T-cell (primary cell): ENCODE results near the gene RPS17. TPM values are rescaled to one million over a fixed set of nuclear protein-coding genes. Genes with fewer than 3 reads are reported as not detected.
"Not testable (repeated sequence)": the region's sequence is repeated elsewhere in the genome, so short reads cannot be mapped to it uniquely, and the experiment has no call there.

ENCODE experiments used
- ATAC-seq, 4 experiments: fragments of 200-7000 bp in 3 of 4; fragments of 150-1000 bp in 1 of 4; cut with Tn5 transposase; replicated peaks in 1 of 4; 1 replicate in 3 of 4; 2 replicates in 1 of 4; pipeline ENCODE4 v1.10.0; 2021; ENCODE audit warnings: moderate library complexity in 3 of 4, mild to moderate bottlenecking in 2 of 4, moderate number of reproducible peaks in 1 of 4
- CTCF ChIA-PET, 2 donors: fragments of 300-600 bp; sonication (Branson Sonifier 250); formaldehyde crosslinking; loops; one replicate each; lab custom pipeline; 2022; ENCODE audit warnings: antibody characterized with exemption in 2 of 2; lab: Charles Lee
- POLR2A ChIA-PET, 2 donors: fragments of 300-600 bp; sonication (Branson Sonifier 250); formaldehyde crosslinking; loops; one replicate each; lab custom pipeline; 2022; ENCODE audit warnings: antibody characterized with exemption in 2 of 2; lab: Charles Lee
- DNase-seq, 35 experiments: peaks; one replicate each; pipeline versions ENCODE4 v3.0.0 to v3.0.0-alpha.2; 2013 to 2023
- H3K27ac ChIP-seq: one replicate; pipeline ENCODE4 v1.5.1; 2013; ENCODE audit warnings: low read length
- H3K27me3 ChIP-seq, 2 experiments: replicated peaks in 1 of 2; 1 replicate in 1 of 2; 2 replicates in 1 of 2; pipeline versions ENCODE4 v1.6.1 to v1.7.0; 2013; ENCODE audit warnings: low read length in 1 of 2, mixed read lengths in 1 of 2; ENCODE audit not compliant: control insufficient read depth in 2 of 2, insufficient read depth in 2 of 2; ENCODE audit errors: extremely low read depth in 1 of 2
- H3K36me3 ChIP-seq, 2 donors: 1 replicate in 1 of 2; 2 replicates in 1 of 2; pipeline versions ENCODE4 v1.6.1 to v1.7.0; 2013; ENCODE audit warnings: low read length in 1 of 2; ENCODE audit not compliant: control insufficient read depth in 2 of 2, insufficient read depth in 1 of 2; ENCODE audit errors: extremely low read depth in 1 of 2
- H3K4me1 ChIP-seq, 2 experiments: 1 replicate in 1 of 2; 2 replicates in 1 of 2; pipeline versions ENCODE4 v1.6.1 to v1.7.0; 2013; ENCODE audit warnings: low read length in 2 of 2, mixed read lengths in 1 of 2; ENCODE audit not compliant: insufficient read depth in 2 of 2, control insufficient read depth in 1 of 2; ENCODE audit errors: extremely low read depth in 1 of 2
- H3K4me3 ChIP-seq, 2 donors: 1 replicate in 1 of 2; 2 replicates in 1 of 2; pipeline versions ENCODE4 v1.5.1 to v1.7.0; 2013; ENCODE audit warnings: mild to moderate bottlenecking in 2 of 2, low read length in 1 of 2, moderate library complexity in 1 of 2; ENCODE audit not compliant: control insufficient read depth in 1 of 2; ENCODE audit errors: extremely low read depth in 1 of 2
- H3K9me3 ChIP-seq: 2 replicates; pipeline ENCODE4 v1.7.0; 2013
- H3K27ac Mint-ChIP-seq, 2 donors: one replicate each; pipeline ENCODE4 v1.8.0; 2020 to 2021; ENCODE audit warnings: mild to moderate bottlenecking in 2 of 2, mixed read lengths in 2 of 2
- H3K27me3 Mint-ChIP-seq, 2 donors: one replicate each; pipeline ENCODE4 v1.8.0; 2021 to 2022; ENCODE audit warnings: mixed read lengths in 2 of 2
- H3K36me3 Mint-ChIP-seq: one replicate; pipeline ENCODE4 v1.8.0; 2021; ENCODE audit warnings: mixed read lengths
- H3K4me1 Mint-ChIP-seq, 3 donors: one replicate each; pipeline ENCODE4 v1.8.0; 2020 to 2022; ENCODE audit warnings: mixed read lengths in 3 of 3, mild to moderate bottlenecking in 1 of 3
- H3K4me3 Mint-ChIP-seq, 3 donors: one replicate each; pipeline ENCODE4 v1.8.0; 2020 to 2022; ENCODE audit warnings: mild to moderate bottlenecking in 3 of 3, mixed read lengths in 3 of 3, moderate library complexity in 3 of 3
- H3K9me3 Mint-ChIP-seq, 3 donors: one replicate each; pipeline ENCODE4 v1.8.0; 2020 to 2022; ENCODE audit warnings: mixed read lengths in 3 of 3
- WGBS: methylation state at CpG from one replicate; pipeline ENCODE4 v1.1.5; 2013; ENCODE audit warnings: missing lambda C conversion rate; ENCODE audit not compliant: insufficient coverage; 5-methylcytosine and 5-hydroxymethylcytosine counted together
- total RNA-seq, 35 experiments: library from RNA in 6 of 35; stranded (reverse) in 6 of 35; fragments of 120-200 nt in 1 of 35; gene quantifications; one replicate each; pipeline versions ENCODE4 v1.2.1 to v1.2.4 and lab custom pipeline; 2013 to 2026

The RPS17 gene
- total RNA-seq, 5 donors from 2014 or later (not counting 1 experiment from before 2014, with no cell fraction given), result 2,045 to 2,777 (median 2,292) TPM

- ATAC-seq, CTCF ChIA-PET, H3K9me3 Mint-ChIP-seq, H3K36me3 Mint-ChIP-seq, DNase-seq, H3K36me3 ChIP-seq, H3K4me1 Mint-ChIP-seq, H3K4me1 ChIP-seq, H3K27ac Mint-ChIP-seq, H3K4me3 ChIP-seq, H3K27me3 ChIP-seq, H3K27me3 Mint-ChIP-seq, H3K27ac ChIP-seq, H3K9me3 ChIP-seq, H3K4me3 Mint-ChIP-seq, POLR2A ChIA-PET: not testable (repeated sequence)
- no CpG with 5 or more reads among the region's 48 CpGs for WGBS
These were observed 26.7 kb downstream of the RPS17 start for GRCh38 chr15:82513587-82513986.

- H3K9me3 ChIP-seq, H3K36me3 ChIP-seq, H3K27ac Mint-ChIP-seq, H3K27me3 Mint-ChIP-seq, CTCF ChIA-PET, H3K4me1 Mint-ChIP-seq, ATAC-seq, H3K9me3 Mint-ChIP-seq, H3K4me3 Mint-ChIP-seq, H3K4me1 ChIP-seq, H3K4me3 ChIP-seq, H3K27ac ChIP-seq, POLR2A ChIA-PET, DNase-seq, H3K36me3 Mint-ChIP-seq, H3K27me3 ChIP-seq: not testable (repeated sequence)
- no CpG with 5 or more reads among the region's 4 CpGs for WGBS
These were observed 32.6 kb downstream of the RPS17 start for GRCh38 chr15:82507693-82508092.

- DNase-seq, POLR2A ChIA-PET, ATAC-seq, H3K27ac ChIP-seq, H3K27ac Mint-ChIP-seq, H3K9me3 Mint-ChIP-seq, H3K27me3 Mint-ChIP-seq, H3K36me3 Mint-ChIP-seq, H3K4me1 Mint-ChIP-seq, H3K4me3 ChIP-seq, H3K9me3 ChIP-seq, H3K36me3 ChIP-seq, H3K27me3 ChIP-seq, CTCF ChIA-PET, H3K4me1 ChIP-seq, H3K4me3 Mint-ChIP-seq: not testable (repeated sequence)
- WGBS, result no CpG with 5 or more reads among the region's 1 CpG
These were observed 33.2 kb downstream of the RPS17 start for GRCh38 chr15:82507087-82507486.

- CTCF ChIA-PET, POLR2A ChIA-PET, H3K27ac ChIP-seq, H3K4me1 Mint-ChIP-seq, H3K4me3 Mint-ChIP-seq, H3K4me1 ChIP-seq, H3K4me3 ChIP-seq, H3K27me3 ChIP-seq, H3K36me3 ChIP-seq, H3K9me3 ChIP-seq, DNase-seq, ATAC-seq, H3K27me3 Mint-ChIP-seq, H3K9me3 Mint-ChIP-seq, H3K27ac Mint-ChIP-seq, H3K36me3 Mint-ChIP-seq: not testable (repeated sequence)
- no CpG with 5 or more reads among the region's 3 CpGs for WGBS
These were observed 34.4 kb downstream of the RPS17 start for GRCh38 chr15:82505842-82506241.

GRCh38 chr15:82504074-82504473, 36.2 kb downstream of the RPS17 start:
- H3K36me3 Mint-ChIP-seq, H3K9me3 Mint-ChIP-seq, H3K36me3 ChIP-seq, ATAC-seq, H3K4me1 ChIP-seq, H3K4me3 ChIP-seq, H3K27ac ChIP-seq, CTCF ChIA-PET, H3K4me3 Mint-ChIP-seq, DNase-seq, H3K27me3 Mint-ChIP-seq, H3K27me3 ChIP-seq, H3K9me3 ChIP-seq, H3K27ac Mint-ChIP-seq, POLR2A ChIA-PET, H3K4me1 Mint-ChIP-seq: not testable (repeated sequence)
- WGBS, result no CpG with 5 or more reads among the region's 3 CpGs

- H3K36me3 ChIP-seq, H3K4me1 Mint-ChIP-seq, H3K27ac ChIP-seq, H3K36me3 Mint-ChIP-seq, H3K27me3 ChIP-seq, H3K27ac Mint-ChIP-seq, H3K4me3 Mint-ChIP-seq, H3K9me3 Mint-ChIP-seq, CTCF ChIA-PET, H3K4me3 ChIP-seq, H3K9me3 ChIP-seq, POLR2A ChIA-PET, H3K4me1 ChIP-seq, H3K27me3 Mint-ChIP-seq: not testable (repeated sequence)
- ATAC-seq (peak; percentile 46 to 76 (median 58)), DNase-seq (peak in 4 of 35 experiments; percentile 0 to 11 (median 0))
- no CpG with 5 or more reads among the region's 7 CpGs for WGBS
These were observed 37.4 kb downstream of the RPS17 start for GRCh38 chr15:82502700-82503339.

GRCh38 chr15:82500772-82501171, 39.5 kb downstream of the RPS17 start:
- H3K4me3 ChIP-seq, H3K36me3 Mint-ChIP-seq, H3K9me3 Mint-ChIP-seq, H3K4me1 ChIP-seq, H3K27ac ChIP-seq, H3K27me3 Mint-ChIP-seq, CTCF ChIA-PET, H3K4me1 Mint-ChIP-seq, H3K36me3 ChIP-seq, POLR2A ChIA-PET, H3K9me3 ChIP-seq, ATAC-seq, H3K4me3 Mint-ChIP-seq, H3K27ac Mint-ChIP-seq, H3K27me3 ChIP-seq, DNase-seq: not testable (repeated sequence)
- no CpG with 5 or more reads among the region's 4 CpGs for WGBS
